Lung microvascular endothelial cell (primary cell): ENCODE data around the gene WRAP73. TPM values are rescaled to one million over a fixed set of nuclear protein-coding genes. Genes with fewer than 3 reads are reported as not detected.

Source experiments
- DNase-seq, 2 donors: peaks; one replicate each; pipeline versions ENCODE4 v3.0.0 to v3.0.0-alpha.2; 2010; ENCODE audit warnings: low read depth in 2 of 2
- total RNA-seq: library from RNA; depleted of rRNA; stranded (reverse); fragments of >200 nt; gene quantifications from 2 replicates; pipeline ENCODE4 v1.2.1, GENCODE V29; 2014

Gene WRAP73
- total RNA-seq, 1 donor from 2014 or later: 14.7 TPM

- no peak for DNase-seq
Measured at GRCh38 chr1:3650248-3651025, 534 bp upstream of the WRAP73 start.

- DNase-seq: no peak
Measured at GRCh38 chr1:3646596-3646995, 3.3 kb downstream of the WRAP73 start.

GRCh38 chr1:3645666-3646355 lies 4.1 kb downstream of the WRAP73 start:
- DNase-seq: no peak

GRCh38 chr1:3645247-3645646 lies 4.7 kb downstream of the WRAP73 start:
- DNase-seq: no peak

GRCh38 chr1:3644273-3644672 lies 5.6 kb downstream of the WRAP73 start:
- DNase-seq: no peak

- no peak for DNase-seq
Measured at GRCh38 chr1:3642919-3643675, 6.8 kb downstream of the WRAP73 start.

GRCh38 chr1:3641816-3642215 lies 8.1 kb downstream of the WRAP73 start:
- DNase-seq: no peak

GRCh38 chr1:3641046-3641760 lies 8.7 kb downstream of the WRAP73 start:
- DNase-seq: no peak

GRCh38 chr1:3640121-3640837 lies 9.6 kb downstream of the WRAP73 start:
- no peak for DNase-seq

- DNase-seq: no peak
Measured at GRCh38 chr1:3639397-3639911, 10.4 kb downstream of the WRAP73 start.

GRCh38 chr1:3638676-3639075 lies 11.2 kb downstream of the WRAP73 start:
- DNase-seq: no peak

GRCh38 chr1:3638027-3638426 lies 11.9 kb downstream of the WRAP73 start:
- no peak for DNase-seq

GRCh38 chr1:3636531-3636930 lies 13.4 kb downstream of the WRAP73 start:
- no peak for DNase-seq

GRCh38 chr1:3636080-3636479 lies 13.8 kb downstream of the WRAP73 start:
- DNase-seq: no peak

- DNase-seq: no peak
Measured at GRCh38 chr1:3634059-3634800, 15.7 kb downstream of the WRAP73 start.

GRCh38 chr1:3633344-3634058 lies 16.4 kb downstream of the WRAP73 start:
- no peak for DNase-seq

GRCh38 chr1:3632716-3633343 lies 17.1 kb downstream of the WRAP73 start:
- DNase-seq: no peak

- DNase-seq: no peak
Measured at GRCh38 chr1:3632298-3632697, 17.6 kb downstream of the WRAP73 start.
